HL-60/S4 (cell line): Measurements from ENCODE around the gene ZFYVE19.

Experiments used
- in situ Hi-C: fragments of 300-500 bp; cut with MboI; formaldehyde crosslinking; loops from 2 replicates; pipeline ENCODE4 v1.14.3; 2022; ENCODE audit warnings: low sequenced_read_pairs

The ZFYVE19 gene, protein sequence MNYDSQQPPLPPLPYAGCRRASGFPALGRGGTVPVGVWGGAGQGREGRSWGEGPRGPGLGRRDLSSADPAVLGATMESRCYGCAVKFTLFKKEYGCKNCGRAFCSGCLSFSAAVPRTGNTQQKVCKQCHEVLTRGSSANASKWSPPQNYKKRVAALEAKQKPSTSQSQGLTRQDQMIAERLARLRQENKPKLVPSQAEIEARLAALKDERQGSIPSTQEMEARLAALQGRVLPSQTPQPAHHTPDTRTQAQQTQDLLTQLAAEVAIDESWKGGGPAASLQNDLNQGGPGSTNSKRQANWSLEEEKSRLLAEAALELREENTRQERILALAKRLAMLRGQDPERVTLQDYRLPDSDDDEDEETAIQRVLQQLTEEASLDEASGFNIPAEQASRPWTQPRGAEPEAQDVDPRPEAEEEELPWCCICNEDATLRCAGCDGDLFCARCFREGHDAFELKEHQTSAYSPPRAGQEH

GRCh38 chr15:40807028-40807887 lies at the start of gene ZFYVE19, which contains the start of gene DNAJC17:
Gene ZFYVE19 (plus strand): TSS chr15:40807089. CDS start chr15:40807590, 501 bp downstream.
Gene DNAJC17 (minus strand): TSS chr15:40807473. CDS start chr15:40807446, 27 bp downstream.
- in situ Hi-C loops: no loop called here

- in situ Hi-C loops: no loop called here
Measured at GRCh38 chr15:40759961-40760360, 46.9 kb upstream of the ZFYVE19 start.

- in situ Hi-C loops: no loop called here
Measured at GRCh38 chr15:40762919-40763800, 43.7 kb upstream of the ZFYVE19 start.

GRCh38 chr15:40763801-40764628 lies 42.9 kb upstream of the ZFYVE19 start, which contains the start of gene GCHFR:
Gene GCHFR (plus strand): TSS chr15:40764068. CDS start chr15:40764181, 113 bp downstream.
- in situ Hi-C loops: no loop called here

DNA sequence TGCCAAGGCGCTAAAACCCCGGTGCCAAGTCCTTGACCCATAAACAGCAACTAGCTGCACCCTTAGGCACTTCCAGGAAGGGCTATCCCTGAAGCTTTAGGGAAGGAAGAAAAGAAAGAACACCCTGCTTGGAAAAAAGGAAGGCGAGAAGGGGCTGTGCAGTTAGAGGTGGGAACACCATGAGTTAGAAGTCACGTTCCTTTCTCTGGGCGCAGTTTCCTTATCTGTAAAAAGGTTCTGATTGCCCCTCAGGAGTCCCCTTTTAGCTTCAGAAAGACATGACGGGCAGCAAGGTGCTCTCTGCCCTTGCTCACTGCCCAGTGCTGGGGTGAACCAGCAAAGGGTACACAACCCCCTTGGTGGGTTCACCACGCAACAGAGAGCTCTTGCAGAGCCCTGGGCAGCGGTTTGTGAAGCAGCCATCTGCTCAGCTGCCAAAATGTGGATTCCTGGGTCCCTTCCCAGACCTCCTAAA lies 42.2 kb upstream of the ZFYVE19 start:
- in situ Hi-C loops: no loop called here

GRCh38 chr15:40766194-40766815 lies 40.6 kb upstream of the ZFYVE19 start:
- in situ Hi-C loops: no loop called here

GRCh38 chr15:40766906-40767837 lies 39.7 kb upstream of the ZFYVE19 start:
- in situ Hi-C loops: no loop called here

GRCh38 chr15:40767838-40768500 lies 38.9 kb upstream of the ZFYVE19 start:
- in situ Hi-C loops: no loop called here

- in situ Hi-C loops: no loop called here
Measured at GRCh38 chr15:40768521-40769273, 38.2 kb upstream of the ZFYVE19 start.

DNA sequence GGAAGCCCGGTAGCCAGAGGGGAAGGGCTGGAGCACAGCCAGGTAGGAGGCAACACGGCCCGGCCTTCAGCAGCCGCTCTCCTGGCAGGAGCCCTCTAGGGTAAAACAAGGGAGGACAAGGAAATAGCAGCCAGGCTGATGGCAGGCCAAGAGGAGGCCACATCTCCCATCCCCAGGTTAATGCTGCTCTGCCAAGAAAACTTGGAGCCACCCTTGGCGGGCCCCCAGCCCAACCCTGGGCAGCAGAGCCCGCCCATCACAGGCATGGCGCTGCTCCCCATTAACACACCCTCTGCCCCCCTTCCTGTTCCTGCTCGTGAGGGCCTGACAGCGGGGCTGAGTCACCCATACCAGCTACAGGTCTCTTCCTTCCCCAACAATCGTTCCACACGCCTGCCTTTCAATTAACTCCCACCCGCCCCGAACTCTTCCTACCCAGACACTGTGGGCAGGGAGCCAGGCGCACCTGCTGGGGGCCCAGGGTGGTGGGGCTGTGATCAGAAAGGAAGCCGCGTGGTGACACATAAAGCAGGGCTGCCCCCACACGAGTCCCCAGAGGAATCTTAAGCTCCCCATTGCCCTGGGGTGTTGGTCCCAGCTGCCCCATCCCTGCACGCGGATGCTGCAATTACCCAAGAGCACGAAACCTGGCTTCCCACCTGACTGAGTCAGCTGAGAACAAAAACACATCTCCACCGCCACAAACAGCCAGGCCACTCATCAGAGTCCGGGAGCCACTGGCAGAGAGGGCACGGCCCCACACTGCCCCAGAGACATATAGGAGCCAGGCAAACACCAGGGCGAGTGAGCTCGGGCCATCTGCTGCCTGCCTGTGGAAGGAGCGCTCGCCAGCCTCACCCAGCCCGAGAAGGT lies 37.4 kb upstream of the ZFYVE19 start, which contains the start of gene C15orf62:
C15orf62 (plus strand) TSS at position 707 of the 873 bp plus-strand sequence. CDS start 516 bp downstream, outside the sequence.
- in situ Hi-C loops: no loop called here

GRCh38 chr15:40770147-40770721 lies 36.7 kb upstream of the ZFYVE19 start:
- in situ Hi-C loops: no loop called here

DNA sequence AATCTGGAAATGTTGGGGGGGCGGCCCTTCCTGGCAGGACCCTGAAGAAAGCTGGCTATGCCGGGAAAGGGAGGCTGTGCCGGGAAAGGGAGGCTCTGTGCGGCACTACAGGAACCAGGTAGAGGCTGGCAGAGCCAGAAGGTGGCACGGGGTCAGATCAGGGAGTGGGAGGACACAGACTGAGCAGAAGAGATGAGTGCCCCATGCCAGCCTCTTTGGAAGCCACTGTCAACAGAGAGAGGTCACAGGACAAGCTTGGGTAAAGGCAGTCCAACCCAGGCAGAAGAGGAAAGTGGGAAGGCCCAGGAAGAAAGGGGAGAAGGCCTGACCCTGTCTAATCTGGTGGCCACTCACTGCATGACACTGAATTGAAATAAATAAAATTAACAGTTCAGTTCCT lies 35.6 kb upstream of the ZFYVE19 start:
- in situ Hi-C loops: no loop called here

DNA sequence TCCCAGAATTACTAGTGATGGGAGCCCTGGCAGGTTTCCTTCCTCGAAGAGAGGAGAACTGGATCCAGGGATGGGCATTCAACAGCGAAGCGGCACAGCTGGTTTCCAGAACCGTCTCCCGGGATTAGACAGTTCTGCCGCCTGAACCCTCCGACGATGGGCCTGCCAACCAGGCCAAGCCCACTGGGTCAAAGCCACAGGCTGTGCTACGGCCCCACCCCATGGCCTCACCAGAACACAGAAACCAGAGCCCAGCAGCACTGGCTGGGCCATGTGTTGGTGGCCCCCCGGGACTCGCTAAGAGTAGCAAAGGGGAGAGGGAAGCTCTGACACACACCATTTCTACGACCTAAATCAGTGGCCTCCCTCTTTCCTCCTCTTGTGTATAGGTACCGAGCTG lies 34.9 kb upstream of the ZFYVE19 start:
- in situ Hi-C loops: no loop called here

GRCh38 chr15:40773496-40773895 lies 33.4 kb upstream of the ZFYVE19 start:
- in situ Hi-C loops: no loop called here

- in situ Hi-C loops: no loop called here
Measured at GRCh38 chr15:40773902-40774301, 33.0 kb upstream of the ZFYVE19 start.
